Endodermal cell (in vitro differentiated cells): ENCODE results near the gene PPIL3. TPM values are rescaled to one million over a fixed set of nuclear protein-coding genes. Genes with fewer than 3 reads are reported as not detected.

ENCODE experiments used
- DNase-seq: peaks from one replicate; pipeline ENCODE4 v3.0.0-alpha.2; 2017
- H3K27ac ChIP-seq: 2 replicates; pipeline ENCODE4 v1.5.1; 2013; ENCODE audit warnings: mild to moderate bottlenecking, low read depth, low read length, moderate library complexity
- H3K27me3 ChIP-seq: 2 replicates; pipeline ENCODE4 v1.6.1; 2013; ENCODE audit warnings: mild to moderate bottlenecking, low read length, moderate library complexity; ENCODE audit not compliant: insufficient read depth, control insufficient read depth, poor library complexity, severe bottlenecking
- H3K36me3 ChIP-seq: 2 replicates; pipeline ENCODE4 v1.7.0; 2013; ENCODE audit warnings: mild to moderate bottlenecking, low read length, moderate library complexity; ENCODE audit not compliant: control insufficient read depth, insufficient read depth
- H3K4me1 ChIP-seq: one replicate; pipeline ENCODE4 v1.7.0; 2013; ENCODE audit warnings: low read length; ENCODE audit not compliant: control insufficient read depth, insufficient read depth
- H3K4me3 ChIP-seq: 2 replicates; pipeline ENCODE4 v1.5.1; 2013; ENCODE audit warnings: mild to moderate bottlenecking, low read length, moderate library complexity
- H3K9ac ChIP-seq: 2 replicates; pipeline ENCODE4 v1.6.1; 2013; ENCODE audit warnings: mild to moderate bottlenecking, low read length, moderate library complexity; ENCODE audit not compliant: poor library complexity, severe bottlenecking; ENCODE audit errors: extremely low read depth
- H3K9me3 ChIP-seq: 2 replicates; pipeline ENCODE4 v1.6.1; 2013; ENCODE audit warnings: mild to moderate bottlenecking, low read length, moderate library complexity; ENCODE audit not compliant: control insufficient read depth
- H3K27ac Mint-ChIP-seq: 2 replicates; pipeline ENCODE4 v1.8.0; 2020; ENCODE audit warnings: mixed read lengths
- H3K27me3 Mint-ChIP-seq: 2 replicates; pipeline ENCODE4 v1.8.0; 2021; ENCODE audit warnings: mild to moderate bottlenecking, mixed read lengths; ENCODE audit not compliant: insufficient read depth
- H3K36me3 Mint-ChIP-seq: 2 replicates; pipeline ENCODE4 v1.8.0; 2020; ENCODE audit warnings: low read depth, mixed read lengths
- H3K4me1 Mint-ChIP-seq: 2 replicates; pipeline ENCODE4 v1.8.0; 2020; ENCODE audit warnings: mixed read lengths
- H3K4me3 Mint-ChIP-seq: 2 replicates; pipeline ENCODE4 v1.8.0; 2020; ENCODE audit warnings: mild to moderate bottlenecking, moderate library complexity, mixed read lengths
- H3K9me3 Mint-ChIP-seq: 2 replicates; pipeline ENCODE4 v1.8.0; 2020; ENCODE audit warnings: mild to moderate bottlenecking, mixed read lengths
- CTCF ChIP-seq: fragments of 200-600 bp; sonication (generic); conservative IDR thresholded peaks from 2 replicates; pipeline ENCODE4 v1.5.0; 2021; ENCODE audit warnings: antibody characterized with exemption, mild to moderate bottlenecking
- WGBS, 2 experiments: methylation state at CpG; one replicate each; pipeline versions ENCODE4 v1.1.5 to v1.1.7; 2013; ENCODE audit warnings: missing lambda C conversion rate in 2 of 2, mixed read lengths in 1 of 2; ENCODE audit not compliant: insufficient coverage in 1 of 2, insufficient read length in 1 of 2; 5-methylcytosine and 5-hydroxymethylcytosine counted together
- total RNA-seq, 2 donors: library from RNA; stranded (reverse); fragmentation: NEBNext Ultra II Directional in 1 of 2; extraction: Animal tissue kit (Norgen Biotek cat#: 25700) in 1 of 2; gene quantifications; 2 replicates in 1 of 2; 3 replicates in 1 of 2; pipeline ENCODE4 v1.2.1, GENCODE V29; 2021

The PPIL3 gene
- total RNA-seq, 2 donors from 2014 or later: 51.2 to 60.5 TPM

- no peak for TF ChIP-seq CTCF
- H3K27ac Mint-ChIP-seq: no peak overlapping the region
- DNase-seq: peak; percentile 65
- Histone ChIP-seq H3K27ac (no peak overlapping the region), H3K4me3 (no peak overlapping the region), H3K27me3 (no peaks in the 10 kb centered on the region), H3K9ac (no peak overlapping the region), H3K4me1 (no peaks in the 10 kb centered on the region), H3K36me3 (no peaks in the 10 kb centered on the region), H3K9me3 (peaks cover 14% of the 10 kb centered on the region)
- peaks cover 21% of the 10 kb centered on the region for H3K9me3 Mint-ChIP-seq
- H3K4me3 Mint-ChIP-seq: no peak overlapping the region
- no peaks in the 10 kb centered on the region for H3K4me1 Mint-ChIP-seq
- 86 to 91% methylated on average over 3 of the region's 3 CpGs for WGBS, 2 experiments
- no peaks in the 10 kb centered on the region for H3K36me3 Mint-ChIP-seq
- peaks cover 5% of the 10 kb centered on the region for H3K27me3 Mint-ChIP-seq
Measured at GRCh38 chr2:200839513-200839912, 49.4 kb downstream of the PPIL3 start.

GRCh38 chr2:200834701-200835100, 54.2 kb downstream of the PPIL3 start:
- Mint-ChIP-seq H3K36me3 (no peaks in the 10 kb centered on the region), H3K9me3 (peaks cover 21% of the 10 kb centered on the region), H3K4me3 (no peak overlapping the region), H3K27me3 (peaks cover 2% of the 10 kb centered on the region), H3K4me1 (no peaks in the 10 kb centered on the region), H3K27ac (no peak overlapping the region)
- Histone ChIP-seq H3K4me1 (no peaks in the 10 kb centered on the region), H3K9me3 (peaks cover 14% of the 10 kb centered on the region), H3K9ac (no peak overlapping the region), H3K27ac (no peak overlapping the region), H3K27me3 (no peaks in the 10 kb centered on the region), H3K4me3 (no peak overlapping the region), H3K36me3 (no peaks in the 10 kb centered on the region)
- DNase-seq: no peak
- TF ChIP-seq CTCF: no peak
- WGBS, 2 experiments: 93 to 94% methylated on average over 4 of the region's 4 CpGs

GRCh38 chr2:200829258-200829655, 59.6 kb downstream of the PPIL3 start:
- H3K27ac ChIP-seq: peak overlapping the region; percentile 41
- Mint-ChIP-seq H3K27me3 (no peaks in the 10 kb centered on the region), H3K36me3 (peaks cover 3% of the 10 kb centered on the region), H3K9me3 (no peaks in the 10 kb centered on the region), H3K4me3 (no peak overlapping the region), H3K27ac (no peak overlapping the region), H3K4me1 (no peaks in the 10 kb centered on the region)
- H3K4me1 ChIP-seq: no peaks in the 10 kb centered on the region
- TF ChIP-seq CTCF: no peak
- 92 to 93% methylated on average over 2 of the region's 2 CpGs for WGBS, 2 experiments
- no peak overlapping the region for H3K4me3 ChIP-seq
- H3K9me3 ChIP-seq: no peaks in the 10 kb centered on the region
- H3K9ac ChIP-seq: no peak overlapping the region
- H3K27me3 ChIP-seq: no peaks in the 10 kb centered on the region
- peaks cover 21% of the 10 kb centered on the region for H3K36me3 ChIP-seq
- peak; percentile 68 for DNase-seq
